A673 (cell line): Measurements from ENCODE around the gene LPP. TPM values are rescaled to one million over a fixed set of nuclear protein-coding genes. Genes with fewer than 3 reads are reported as not detected.

Experiments
- BruUV-seq: library from RNA; stranded (reverse); fragments of 400-500 nt; replicated peaks from 2 replicates; lab custom pipeline; 2021; lab: Mats Ljungman, UMichigan
- CTCF ChIA-PET: fragments of 300-600 bp; sonication (Branson Sonifier 250); formaldehyde crosslinking; loops from one replicate; lab custom pipeline; 2022; ENCODE audit warnings: antibody characterized with exemption; lab: Charles Lee
- POLR2A ChIA-PET: fragments of 300-600 bp; sonication (Branson Sonifier 250); formaldehyde crosslinking; loops from one replicate; lab custom pipeline; 2022; ENCODE audit warnings: antibody characterized with exemption; ENCODE audit not compliant: low non-redundant PET; lab: Charles Lee
- DNase-seq: peaks from one replicate; pipeline ENCODE4 v3.0.0-alpha.2; 2015; ENCODE audit warnings: low spot score
- H3K27ac ChIP-seq: fragments of 200-600 bp; sonication (generic); 2 replicates; pipeline ENCODE4 v1.5.1; 2016; ENCODE audit warnings: mixed run types, low read depth, mild to moderate bottlenecking, mixed read lengths, antibody characterized with exemption, low read length; ENCODE audit not compliant: poor library complexity, severe bottlenecking
- H3K27me3 ChIP-seq: fragments of 200-600 bp; sonication (generic); replicated peaks from 2 replicates; pipeline ENCODE4 v1.6.1; 2017; ENCODE audit warnings: mixed run types, low read depth, mild to moderate bottlenecking, mixed read lengths, antibody characterized with exemption, low read length; ENCODE audit not compliant: insufficient read depth, poor library complexity
- H3K36me3 ChIP-seq: fragments of 200-600 bp; sonication (generic); 2 replicates; pipeline ENCODE4 v1.6.1; 2016; ENCODE audit warnings: mixed run types, mild to moderate bottlenecking, mixed read lengths, antibody characterized with exemption, low read length; ENCODE audit not compliant: insufficient read depth, poor library complexity, severe bottlenecking
- H3K4me1 ChIP-seq: fragments of 200-600 bp; sonication (generic); 2 replicates; pipeline ENCODE4 v1.6.1; 2017; ENCODE audit warnings: mixed run types, mild to moderate bottlenecking, mixed read lengths, antibody characterized with exemption, low read length; ENCODE audit not compliant: insufficient read depth, poor library complexity, severe bottlenecking
- H3K4me3 ChIP-seq: fragments of 200-600 bp; sonication (generic); 2 replicates; pipeline ENCODE4 v1.5.1; 2016; ENCODE audit warnings: low read depth, mixed run types, mild to moderate bottlenecking, mixed read lengths, low read length; ENCODE audit not compliant: poor library complexity, severe bottlenecking
- H3K9me3 ChIP-seq: fragments of 200-600 bp; sonication (generic); 2 replicates; pipeline ENCODE4 v1.6.1; 2016; ENCODE audit warnings: mixed run types, low read depth, mild to moderate bottlenecking, mixed read lengths, antibody characterized with exemption, low read length; ENCODE audit not compliant: poor library complexity, severe bottlenecking
- CTCF ChIP-seq: fragments of 300-800, 200-600 bp; sonication (generic); conservative IDR thresholded peaks from 2 replicates; pipeline ENCODE4 v1.5.1; 2017; ENCODE audit warnings: low read depth, mild to moderate bottlenecking, antibody characterized with exemption, low read length, moderate library complexity, mixed read lengths
- EZH2 ChIP-seq: fragments of 200-600 bp; sonication (generic); IDR thresholded peaks from 2 replicates; pipeline ENCODE4 v1.6.1; 2017; ENCODE audit warnings: borderline replicate concordance, low read depth, mild to moderate bottlenecking, mixed read lengths, antibody characterized with exemption, low read length; ENCODE audit not compliant: poor library complexity, severe bottlenecking
- intact Hi-C: fragments of 100-400 bp; cut with micrococcal nuclease; formaldehyde crosslinking; loops from one replicate; pipeline ENCODE4 v1.10.0; 2022; ENCODE audit not compliant: unreplicated experiment
- total RNA-seq: library from RNA; stranded (reverse); gene quantifications from 2 replicates; pipeline ENCODE4 v1.2.3, GENCODE V29; 2021

Gene LPP
- total RNA-seq, 1 experiment from 2014 or later, result 39.7 TPM

DNA sequence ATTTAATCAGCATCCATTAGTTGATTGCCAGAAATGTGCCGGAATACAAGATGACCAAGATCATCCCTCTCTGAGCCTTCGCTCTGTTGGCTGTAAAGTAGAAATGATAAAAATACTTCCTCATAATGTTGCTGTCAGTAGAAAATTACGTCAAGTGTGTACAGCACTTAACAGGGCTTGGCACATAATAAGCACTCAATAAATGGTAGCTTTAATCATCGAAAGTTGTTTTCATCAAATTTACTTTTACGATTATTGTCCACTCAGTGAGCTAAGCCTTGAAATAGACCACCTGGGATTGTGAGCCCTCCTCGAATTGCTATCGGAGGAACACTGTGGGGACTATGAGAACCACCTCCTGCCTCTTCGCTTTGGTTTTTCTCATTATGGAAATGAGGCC, 716.5 kb downstream of the LPP start:
- no peaks in the 10 kb centered on the region for H3K36me3 ChIP-seq
- no peak overlapping the region for H3K4me3 ChIP-seq
- H3K9me3 ChIP-seq, result no peaks in the 10 kb centered on the region
- TF ChIP-seq CTCF, result no peak
- TF ChIP-seq EZH2, result no peak
- intact Hi-C loops, result no loop called here
- H3K27me3 ChIP-seq, result no peaks in the 10 kb centered on the region
- peaks cover 10% of the 10 kb centered on the region for H3K4me1 ChIP-seq
- no TSS peak for BruUV-seq
- H3K27ac ChIP-seq, result no peak overlapping the region
- CTCF ChIA-PET, result no interaction called here
- POLR2A ChIA-PET, result no interaction called here
- DNase-seq, result no peak

DNA sequence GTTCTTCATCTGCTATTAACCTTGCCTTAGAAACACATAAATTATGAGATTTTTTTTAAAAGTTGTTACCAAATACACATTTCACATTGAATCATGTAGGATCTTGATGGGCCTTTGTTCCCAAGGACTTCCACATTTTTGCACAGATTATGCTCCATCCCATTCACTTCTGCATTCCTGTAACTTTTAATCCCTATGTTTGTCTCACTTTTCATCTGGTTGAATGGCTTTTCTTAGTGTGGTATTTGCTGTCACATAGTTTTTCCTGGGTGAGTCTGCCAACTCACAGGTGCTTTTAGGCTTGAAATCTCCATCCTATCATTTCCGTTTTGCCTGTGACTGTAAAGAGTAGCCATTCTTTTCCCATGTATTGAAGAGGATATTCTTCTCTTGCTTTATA, 720.6 kb downstream of the LPP start:
- Histone ChIP-seq H3K4me1 (no peaks in the 10 kb centered on the region), H3K9me3 (no peaks in the 10 kb centered on the region), H3K27me3 (no peaks in the 10 kb centered on the region), H3K36me3 (no peaks in the 10 kb centered on the region), H3K27ac (no peak overlapping the region), H3K4me3 (no peak overlapping the region)
- TF ChIP-seq EZH2, result no peak
- no peak for TF ChIP-seq CTCF
- intact Hi-C loops, result no loop called here
- ChIA-PET CTCF (no interaction called here), POLR2A (no interaction called here)
- BruUV-seq, result no TSS peak
- no peak for DNase-seq

DNA sequence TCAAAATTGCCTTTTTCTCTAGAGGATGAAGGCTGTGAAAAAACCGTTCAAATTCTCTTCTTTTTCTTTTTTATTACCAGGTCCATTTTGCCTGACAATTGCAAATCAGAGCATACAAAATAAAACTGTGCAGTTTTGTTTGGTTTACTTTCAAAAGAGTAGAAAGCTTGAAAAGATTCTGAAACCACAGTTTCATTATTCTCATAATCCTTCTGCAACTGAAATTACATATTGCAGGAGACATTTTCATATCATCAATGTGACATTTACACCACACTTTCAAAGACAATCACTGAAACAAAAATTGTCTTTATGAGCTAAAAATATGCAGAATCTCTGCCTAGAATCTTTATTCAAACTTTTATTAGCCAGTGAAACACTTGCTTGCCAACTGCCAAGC, 721.5 kb downstream of the LPP start:
- TF ChIP-seq CTCF, result no peak
- TF ChIP-seq EZH2, result no peak
- POLR2A ChIA-PET, result no interaction called here
- H3K36me3 ChIP-seq, result no peaks in the 10 kb centered on the region

More for the DNA sequence above, 721.5 kb downstream of the LPP start:
- no TSS peak for BruUV-seq
- no peak overlapping the region for H3K4me3 ChIP-seq
- CTCF ChIA-PET, result no interaction called here
- no peak overlapping the region for H3K27ac ChIP-seq
- intact Hi-C loops, result no loop called here
- H3K27me3 ChIP-seq, result no peaks in the 10 kb centered on the region
- no peak for DNase-seq
- H3K4me1 ChIP-seq, result no peaks in the 10 kb centered on the region
- no peaks in the 10 kb centered on the region for H3K9me3 ChIP-seq
